ENCODE data around the gene GGCX.
A peak's percentile ranks its signal among the peaks of the same experiment; 100 is the strongest.

Gene GGCX

DNA sequence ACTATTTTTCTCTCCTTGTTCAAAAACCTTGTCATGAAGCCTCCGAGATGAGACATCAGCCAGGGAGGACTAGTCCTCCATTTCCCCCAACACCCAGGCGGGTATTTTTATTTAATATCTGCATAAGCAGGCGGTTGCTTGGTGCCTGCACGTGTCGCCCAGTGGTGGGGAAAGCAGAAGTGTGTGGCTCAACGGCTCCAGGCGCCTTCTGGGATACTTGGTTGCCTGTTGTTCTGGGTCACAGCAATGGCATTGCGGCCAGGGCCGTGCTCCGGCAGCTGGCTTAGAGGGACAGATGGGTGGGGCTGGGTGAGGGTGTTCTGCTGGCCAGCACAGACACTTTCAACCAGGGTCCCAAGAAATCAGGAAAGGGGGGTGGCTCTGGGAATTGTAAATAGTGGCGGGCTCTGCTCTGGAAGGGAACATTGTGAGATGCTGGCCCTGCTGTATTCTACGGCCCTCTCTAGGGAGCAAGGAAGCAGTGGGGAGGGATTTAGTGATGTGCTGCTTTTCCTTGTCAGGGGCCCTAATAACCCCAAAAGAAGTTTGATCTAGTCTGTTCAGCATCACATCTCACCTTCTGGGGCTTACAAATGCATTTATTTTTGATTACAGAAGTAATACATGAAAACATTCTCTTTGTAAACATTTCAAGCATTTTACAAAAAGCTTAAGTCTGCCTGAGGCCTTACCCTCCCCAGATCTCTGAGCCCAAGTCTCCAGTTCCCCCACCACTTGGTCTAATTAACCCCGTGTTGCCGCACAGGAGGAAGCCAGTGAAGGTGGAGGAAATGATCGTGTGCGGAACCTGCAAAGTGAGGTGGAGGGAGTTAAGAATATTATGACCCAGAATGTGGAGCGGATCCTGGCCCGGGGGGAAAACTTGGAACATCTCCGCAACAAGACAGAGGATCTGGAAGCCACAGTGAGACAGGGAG lies 17.2 kb upstream of the GGCX start:
- TF ChIP-seq, protein P1, sequence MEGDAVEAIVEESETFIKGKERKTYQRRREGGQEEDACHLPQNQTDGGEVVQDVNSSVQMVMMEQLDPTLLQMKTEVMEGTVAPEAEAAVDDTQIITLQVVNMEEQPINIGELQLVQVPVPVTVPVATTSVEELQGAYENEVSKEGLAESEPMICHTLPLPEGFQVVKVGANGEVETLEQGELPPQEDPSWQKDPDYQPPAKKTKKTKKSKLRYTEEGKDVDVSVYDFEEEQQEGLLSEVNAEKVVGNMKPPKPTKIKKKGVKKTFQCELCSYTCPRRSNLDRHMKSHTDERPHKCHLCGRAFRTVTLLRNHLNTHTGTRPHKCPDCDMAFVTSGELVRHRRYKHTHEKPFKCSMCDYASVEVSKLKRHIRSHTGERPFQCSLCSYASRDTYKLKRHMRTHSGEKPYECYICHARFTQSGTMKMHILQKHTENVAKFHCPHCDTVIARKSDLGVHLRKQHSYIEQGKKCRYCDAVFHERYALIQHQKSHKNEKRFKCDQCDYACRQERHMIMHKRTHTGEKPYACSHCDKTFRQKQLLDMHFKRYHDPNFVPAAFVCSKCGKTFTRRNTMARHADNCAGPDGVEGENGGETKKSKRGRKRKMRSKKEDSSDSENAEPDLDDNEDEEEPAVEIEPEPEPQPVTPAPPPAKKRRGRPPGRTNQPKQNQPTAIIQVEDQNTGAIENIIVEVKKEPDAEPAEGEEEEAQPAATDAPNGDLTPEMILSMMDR (IDR thresholded peaks at IDR 0.05; ENCODE audit: low read depth, low read length, missing control alignments): no peak
- DNase-seq (ENCODE audit: low read depth): no peak
- H3K4me3 ChIP-seq (ENCODE audit: low read depth, low read length): peak overlapping the region; percentile 52

DNA sequence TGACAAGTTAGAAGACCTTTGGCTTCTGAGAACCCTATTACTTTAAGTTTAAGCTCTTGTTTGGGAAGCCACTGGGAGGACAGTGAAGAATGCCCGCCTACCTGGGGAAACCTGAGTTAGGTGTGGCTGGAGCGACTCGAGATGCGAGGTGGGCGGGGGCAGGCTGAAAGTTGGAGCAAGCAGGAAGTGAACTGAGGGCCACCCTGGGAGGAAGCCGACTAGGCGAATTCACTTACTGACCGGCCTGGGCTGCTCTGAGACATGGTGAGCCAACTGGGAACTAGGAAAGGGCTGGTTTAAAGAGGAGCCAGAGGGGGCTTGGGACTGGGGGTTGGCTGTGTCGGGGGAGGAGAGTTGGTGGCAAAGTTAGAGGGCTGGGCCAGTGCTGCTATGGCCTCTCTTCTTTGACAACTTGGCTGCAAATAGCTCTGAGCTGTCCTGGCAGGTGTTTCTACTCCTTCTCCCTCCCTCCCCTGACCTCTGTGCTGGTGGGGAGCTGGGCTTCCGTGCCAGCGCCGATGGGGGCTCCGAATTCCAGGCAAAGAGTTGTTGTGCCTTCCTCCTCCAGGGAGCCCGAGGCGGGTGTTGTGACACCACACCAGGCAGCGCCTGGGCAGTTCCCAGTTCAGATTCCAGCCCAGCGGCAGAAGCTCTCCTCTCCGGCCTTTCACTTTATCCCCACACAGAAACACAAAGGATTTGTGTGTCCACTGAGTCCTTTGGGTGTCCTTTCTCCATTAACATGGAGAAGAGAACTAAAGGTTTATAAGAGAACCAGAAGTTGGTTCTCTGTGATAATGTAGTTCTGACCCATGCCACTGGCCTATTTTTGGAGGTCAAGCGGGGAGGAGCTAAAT lies 16.3 kb upstream of the GGCX start, which contains the start of gene VAMP8:
Gene VAMP8, plus strand, starts transcription at position 201 of the 857 bp plus-strand sequence. Its CDS starts 61 bp downstream, at position 262.
- peak; percentile 41 for DNase-seq (ENCODE audit: low read depth)
- peak within 1 kb of the TSS; percentile 52 for H3K4me3 ChIP-seq (ENCODE audit: low read depth, low read length)
- TF ChIP-seq, protein P1 (IDR thresholded peaks at IDR 0.05; ENCODE audit: low read depth, low read length, missing control alignments): no peak

DNA sequence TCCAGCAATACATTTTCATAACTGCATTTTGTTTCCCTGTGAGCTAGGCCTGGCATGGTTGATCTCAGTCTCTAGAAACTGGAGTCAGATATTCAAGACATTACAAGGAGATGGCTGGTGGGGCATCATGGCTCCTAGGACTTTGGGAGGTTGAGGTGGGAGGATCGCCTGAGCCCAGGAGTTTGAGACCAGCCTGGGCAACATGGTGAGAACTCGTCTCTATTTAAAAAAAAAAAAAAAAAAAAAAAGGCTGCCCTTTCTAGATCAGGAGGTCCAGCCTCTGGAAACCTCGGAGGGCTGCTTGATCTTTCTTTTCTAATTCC lies 15.7 kb upstream of the GGCX start:
- TF ChIP-seq, protein P1 (IDR thresholded peaks at IDR 0.05; ENCODE audit: low read depth, low read length, missing control alignments): no peak

DNA sequence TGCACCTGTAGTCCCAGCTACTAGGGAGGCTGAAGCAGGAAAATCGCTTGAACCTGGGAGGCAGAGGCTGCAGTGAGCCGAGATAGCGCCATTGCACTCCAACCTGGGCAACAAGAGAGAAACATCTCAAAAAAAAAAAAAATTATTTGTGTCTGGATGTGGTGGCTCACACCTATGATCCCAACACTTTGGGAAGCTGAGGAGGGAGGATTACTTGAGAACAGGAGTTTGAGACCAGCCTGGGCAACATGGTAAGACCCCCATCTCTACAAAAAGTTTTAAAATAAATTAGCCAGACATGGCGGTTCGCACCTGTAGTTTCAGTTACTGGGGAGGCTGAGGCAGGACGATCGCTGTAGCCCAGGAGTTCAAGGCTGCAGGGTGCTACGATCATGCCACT lies 14.4 kb upstream of the GGCX start:
- no peak for DNase-seq (ENCODE audit: low read depth)
- TF ChIP-seq, protein P1 (IDR thresholded peaks at IDR 0.05; ENCODE audit: low read depth, low read length, missing control alignments): no peak
- no peak overlapping the region for H3K4me3 ChIP-seq (ENCODE audit: low read depth, low read length)

More for the DNA sequence above, 15.7 kb upstream of the GGCX start:
- DNase-seq (ENCODE audit: low read depth): no peak
- H3K4me3 ChIP-seq (ENCODE audit: low read depth, low read length): peak overlapping the region; percentile 52; the same call in 1 of the 2 replicates

DNA sequence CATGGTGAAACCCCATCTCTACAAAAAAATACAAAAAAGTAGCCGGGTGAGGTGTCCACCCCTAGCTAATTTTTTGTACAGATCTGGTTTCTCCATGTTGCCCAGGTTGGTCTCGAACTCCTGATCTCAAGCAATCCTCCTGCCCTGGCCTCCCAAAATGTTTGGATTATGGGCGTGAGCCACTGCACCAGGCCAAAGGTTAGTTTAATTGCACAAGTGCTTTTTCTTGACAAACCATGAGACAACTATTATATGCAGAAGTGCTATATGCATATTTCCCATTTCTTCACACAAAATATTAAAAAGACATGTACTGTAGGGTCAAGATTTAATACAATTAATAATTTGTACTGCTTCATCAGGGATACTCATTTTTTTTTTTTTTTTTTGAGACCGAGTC lies 5.0 kb upstream of the GGCX start:
- TF ChIP-seq, protein P1 (IDR thresholded peaks at IDR 0.05; ENCODE audit: low read depth, low read length, missing control alignments): no peak
- no peak overlapping the region for H3K4me3 ChIP-seq (ENCODE audit: low read depth, low read length)

DNA sequence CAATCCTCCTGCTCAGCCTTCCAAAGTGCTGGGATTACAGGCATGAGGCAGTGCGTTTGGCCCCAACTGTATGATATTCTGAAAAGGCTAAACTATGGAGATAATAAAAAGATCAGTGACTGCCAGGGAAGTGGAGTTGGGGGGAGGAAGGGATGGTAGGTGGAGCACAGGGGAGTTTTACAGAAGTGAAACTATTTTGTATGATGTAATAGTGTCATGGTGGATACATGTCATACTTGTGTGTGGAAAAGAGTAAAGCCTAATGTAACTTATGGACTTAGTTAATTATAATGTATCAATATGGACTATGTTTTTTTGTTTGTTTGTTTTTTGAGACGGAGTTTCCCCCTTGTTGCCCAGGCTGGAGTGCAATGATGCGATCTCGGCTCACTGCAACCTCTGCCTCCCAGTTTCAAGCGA lies 2.9 kb upstream of the GGCX start:
- no peak overlapping the region for H3K4me3 ChIP-seq (ENCODE audit: low read depth, low read length)
- DNase-seq (ENCODE audit: low read depth): no peak
- TF ChIP-seq, protein P1 (IDR thresholded peaks at IDR 0.05; ENCODE audit: low read depth, low read length, missing control alignments): no peak

More for the DNA sequence above, 5.0 kb upstream of the GGCX start:
- DNase-seq (ENCODE audit: low read depth): no peak
